HPDE6-E6E7 (cell line): ENCODE results near the gene CYGB.

Source experiments
- DNase-seq: peaks from one replicate; pipeline ENCODE4 v3.0.0; 2011; ENCODE audit warnings: missing footprints; ENCODE audit errors: extremely low spot score

CYGB gene

DNA sequence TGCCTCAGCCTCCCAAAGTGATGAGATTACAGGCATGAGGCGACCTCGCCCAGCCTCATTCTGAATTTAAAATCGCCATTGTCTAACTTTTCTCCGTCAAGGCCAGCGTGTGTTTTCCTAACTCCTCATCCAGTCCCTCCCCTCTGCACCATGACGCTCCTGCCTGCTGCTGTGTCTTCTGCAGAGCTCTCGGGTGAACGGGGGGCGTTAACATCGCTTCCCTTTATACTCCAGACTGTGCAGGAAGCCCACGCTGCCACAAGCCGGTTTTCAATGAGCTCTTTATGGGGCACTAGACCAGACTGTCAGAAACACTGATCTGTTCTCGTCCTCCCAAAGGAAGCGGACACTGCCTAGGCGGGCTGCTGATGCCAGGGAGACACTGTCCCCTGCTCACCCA is 56.9 kb downstream of the CYGB start:
- no peak for DNase-seq

DNA sequence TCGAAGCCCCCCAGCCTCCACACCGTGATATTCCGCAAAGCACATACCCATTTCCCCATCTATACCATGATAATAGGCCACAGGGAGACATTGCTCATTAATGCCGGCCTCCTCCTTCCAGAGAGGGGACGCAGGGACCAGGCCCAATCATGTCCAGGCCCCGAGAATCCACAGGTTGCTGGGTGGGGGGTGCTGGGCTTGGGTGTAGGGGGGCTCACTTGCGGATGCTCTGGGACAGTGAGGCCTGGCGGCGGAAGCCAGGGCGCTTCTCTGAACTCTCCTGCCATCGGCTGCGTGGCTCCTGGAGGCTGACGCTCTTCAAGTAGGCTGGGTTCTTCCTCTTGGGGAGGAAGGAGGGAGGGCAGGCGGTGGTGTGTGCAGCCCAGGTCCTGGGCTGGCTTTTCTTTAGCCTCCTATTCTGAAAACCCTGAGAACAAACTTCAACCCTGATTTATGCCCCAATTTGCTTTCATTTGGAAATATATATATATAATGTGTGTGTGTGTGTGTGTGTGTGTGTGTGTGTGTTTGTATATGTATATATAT is 57.9 kb downstream of the CYGB start:
- no peak for DNase-seq

DNA sequence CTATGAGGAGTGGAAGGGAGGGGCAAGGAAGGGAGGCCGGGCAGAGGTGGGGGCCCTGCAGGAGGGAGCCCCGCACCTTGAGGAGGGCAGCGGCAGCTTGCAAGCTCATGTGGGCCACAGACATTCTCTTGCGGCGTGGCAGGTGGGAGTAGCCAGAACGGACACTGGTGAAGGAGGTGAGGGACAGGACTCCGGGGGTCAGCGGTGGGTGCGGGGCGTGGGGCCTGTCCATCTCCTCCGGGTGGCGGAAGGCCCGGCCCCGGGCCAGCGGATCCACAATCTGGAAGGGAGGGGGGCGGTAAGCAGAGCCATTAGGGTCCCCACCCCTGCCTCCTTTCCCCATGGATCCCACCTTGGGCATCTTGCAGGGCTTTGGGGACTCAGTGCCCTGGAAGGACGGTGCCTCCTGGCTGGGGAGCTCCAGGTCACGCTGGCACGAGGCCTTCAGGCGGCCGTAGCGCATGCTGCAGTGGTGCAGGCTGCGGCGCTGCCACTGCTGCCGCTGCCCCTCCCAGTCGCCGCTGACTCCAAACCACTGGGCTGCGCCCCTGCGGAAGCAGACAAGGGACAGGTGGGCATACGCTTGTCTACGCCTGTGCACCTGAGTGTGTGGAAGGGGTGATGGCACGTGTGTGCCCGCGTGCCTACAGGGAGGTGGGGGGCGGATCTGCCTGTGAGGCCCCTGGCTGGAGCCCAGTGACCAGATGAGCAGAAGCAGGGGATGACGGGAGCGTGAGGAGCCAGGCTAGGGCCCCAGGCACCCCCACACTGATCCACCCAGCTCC is 58.6 kb downstream of the CYGB start:
- no peak for DNase-seq

GRCh38 chr17:76478097-76478496 is 59.4 kb downstream of the CYGB start:
- no peak for DNase-seq

DNA sequence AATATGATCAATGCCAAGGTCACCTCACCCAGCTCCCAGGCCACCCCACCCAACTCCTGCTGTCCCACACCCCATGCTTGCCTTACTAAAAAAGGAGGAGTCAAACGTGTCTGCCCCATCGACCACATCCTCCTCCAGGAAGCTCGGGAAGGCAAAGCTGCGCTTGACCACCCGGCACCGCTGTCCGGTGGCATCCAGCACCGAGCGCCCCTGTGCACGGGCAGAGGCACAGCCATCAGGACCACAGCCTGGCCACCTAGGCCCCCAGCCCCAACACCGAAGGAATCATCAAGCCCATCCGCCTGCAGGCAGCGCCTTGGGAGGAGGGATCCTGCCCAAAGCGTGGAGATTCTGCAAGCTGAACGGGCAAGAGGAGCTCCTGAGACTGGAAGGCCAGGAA is 59.9 kb downstream of the CYGB start:
- no peak for DNase-seq
